ENCODE data around the gene SIGLEC6. TPM values are rescaled to one million over a fixed set of nuclear protein-coding genes. Genes with fewer than 3 reads are reported as not detected.

The SIGLEC6 gene
- total RNA-seq, 4 donors from 2014 or later = 7.1 TPM; not detected in 3

DNA sequence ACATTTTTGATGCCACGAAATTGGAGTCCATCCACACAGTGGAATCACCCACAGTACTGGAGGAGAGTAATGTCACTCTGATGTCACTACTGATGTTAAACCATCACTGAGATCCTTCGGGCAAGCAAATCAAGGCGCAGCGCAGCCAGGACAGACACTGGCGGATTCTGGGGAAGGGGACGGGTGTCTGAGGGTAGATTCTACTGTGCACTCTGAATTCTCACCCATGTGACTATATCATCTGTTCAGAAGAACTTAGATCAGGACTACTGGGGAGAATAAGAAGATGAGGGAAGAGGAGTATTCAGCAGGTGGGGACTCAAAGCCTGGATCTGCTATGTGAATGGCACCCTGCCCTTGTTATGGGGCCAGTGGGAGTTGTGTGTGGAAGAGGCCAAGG is 12.6 kb upstream of the SIGLEC6 start:
- no peaks in the 10 kb centered on the region for H3K36me3 ChIP-seq
- peaks cover 0 to 41% (median 0%) of the 10 kb centered on the region in 4 donors for H3K27me3 ChIP-seq
- WGBS, 2 donors = 74 to 85% methylated on average over 6 of the region's 6 CpGs
- no peaks in the 10 kb centered on the region for H3K9me3 ChIP-seq
- no peak for DNase-seq
- no peak overlapping the region for H3K4me3 ChIP-seq
- intact Hi-C loops (cut with DNase I) = no loop called here
- no peak for TF ChIP-seq POLR2A (IDR thresholded peaks at IDR 0.05)
- TF ChIP-seq, protein P1, sequence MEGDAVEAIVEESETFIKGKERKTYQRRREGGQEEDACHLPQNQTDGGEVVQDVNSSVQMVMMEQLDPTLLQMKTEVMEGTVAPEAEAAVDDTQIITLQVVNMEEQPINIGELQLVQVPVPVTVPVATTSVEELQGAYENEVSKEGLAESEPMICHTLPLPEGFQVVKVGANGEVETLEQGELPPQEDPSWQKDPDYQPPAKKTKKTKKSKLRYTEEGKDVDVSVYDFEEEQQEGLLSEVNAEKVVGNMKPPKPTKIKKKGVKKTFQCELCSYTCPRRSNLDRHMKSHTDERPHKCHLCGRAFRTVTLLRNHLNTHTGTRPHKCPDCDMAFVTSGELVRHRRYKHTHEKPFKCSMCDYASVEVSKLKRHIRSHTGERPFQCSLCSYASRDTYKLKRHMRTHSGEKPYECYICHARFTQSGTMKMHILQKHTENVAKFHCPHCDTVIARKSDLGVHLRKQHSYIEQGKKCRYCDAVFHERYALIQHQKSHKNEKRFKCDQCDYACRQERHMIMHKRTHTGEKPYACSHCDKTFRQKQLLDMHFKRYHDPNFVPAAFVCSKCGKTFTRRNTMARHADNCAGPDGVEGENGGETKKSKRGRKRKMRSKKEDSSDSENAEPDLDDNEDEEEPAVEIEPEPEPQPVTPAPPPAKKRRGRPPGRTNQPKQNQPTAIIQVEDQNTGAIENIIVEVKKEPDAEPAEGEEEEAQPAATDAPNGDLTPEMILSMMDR (IDR thresholded peaks at IDR 0.05) = no peak
- H3K4me1 ChIP-seq = no peaks in the 10 kb centered on the region
- no peak overlapping the region for H3K27ac ChIP-seq

DNA sequence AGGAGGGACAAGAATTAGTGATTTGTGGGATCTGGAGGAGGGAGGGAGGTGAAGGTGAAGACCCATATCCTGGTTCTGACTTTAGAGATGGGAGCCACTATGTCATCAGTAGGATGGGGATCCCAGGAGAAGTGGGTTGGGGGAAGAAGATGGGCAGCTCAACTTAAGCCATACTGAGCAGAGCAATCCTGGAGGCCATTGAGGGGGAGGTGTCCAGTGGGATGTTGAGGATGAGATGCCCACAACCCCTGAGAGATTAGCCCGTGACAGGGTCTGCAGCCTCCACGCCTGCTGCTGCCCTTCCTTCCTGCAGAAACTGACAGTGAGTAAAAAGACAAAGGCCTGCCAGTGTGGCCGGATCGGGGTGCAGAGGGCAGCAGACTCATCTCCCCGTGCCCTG is 11.2 kb upstream of the SIGLEC6 start:
- no peak overlapping the region for H3K27ac ChIP-seq
- no peak for DNase-seq
- no peak for TF ChIP-seq POLR2A (IDR thresholded peaks at IDR 0.05)
- TF ChIP-seq, protein P1 (IDR thresholded peaks at IDR 0.05) = no peak
- intact Hi-C loops (cut with DNase I) = no loop called here
- WGBS, 2 donors = 71% methylated on average over 5 of the region's 5 CpGs
- no peaks in the 10 kb centered on the region for H3K36me3 ChIP-seq
- no peak overlapping the region for H3K4me3 ChIP-seq
- no peaks in the 10 kb centered on the region for H3K9me3 ChIP-seq
- peaks cover 0 to 42% (median 0%) of the 10 kb centered on the region in 4 donors for H3K27me3 ChIP-seq
- H3K4me1 ChIP-seq = no peaks in the 10 kb centered on the region

DNA sequence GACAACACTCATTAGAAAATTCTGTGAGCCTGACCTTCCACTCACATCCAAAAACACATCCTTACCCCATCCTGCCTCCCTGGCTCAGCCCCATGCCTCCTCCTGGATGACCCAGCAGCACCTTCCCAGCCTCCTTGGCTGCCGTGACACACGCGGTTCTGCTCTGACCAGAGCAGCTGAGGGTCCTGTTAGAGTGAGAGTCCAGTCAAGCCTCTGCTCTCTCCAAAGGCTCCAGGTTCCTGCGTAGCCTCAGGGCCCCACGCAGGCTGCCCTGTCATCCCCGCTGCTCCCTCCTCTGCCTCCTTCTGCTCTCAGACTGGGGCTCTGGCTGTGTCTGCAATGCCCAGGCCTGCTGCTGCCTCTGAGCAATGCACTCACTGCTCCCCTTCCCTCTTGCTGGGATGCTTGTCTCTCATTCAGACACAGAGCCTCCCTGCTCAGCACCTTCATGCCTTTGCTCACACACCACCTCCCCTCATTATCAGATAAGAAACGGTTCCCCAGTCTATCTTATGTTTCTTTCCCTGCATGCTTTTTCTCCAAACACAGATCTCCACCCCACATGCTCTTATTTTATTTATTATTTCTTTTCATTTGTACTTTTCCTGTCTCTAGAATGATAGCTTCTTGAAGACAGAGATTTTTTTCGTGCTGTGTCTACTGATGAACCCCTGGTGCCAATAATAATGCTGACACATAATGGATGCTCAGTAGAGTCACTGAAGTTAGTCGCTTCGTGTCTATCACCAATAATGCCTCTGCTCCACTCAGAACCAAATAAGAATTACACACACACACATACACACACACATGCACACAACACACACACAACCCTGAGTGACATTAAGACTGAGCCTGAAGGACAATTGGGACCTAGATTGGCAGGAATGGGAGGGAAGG is 10.2 kb upstream of the SIGLEC6 start:
- TF ChIP-seq, protein P1 (IDR thresholded peaks at IDR 0.05) = no peak
- TF ChIP-seq POLR2A (IDR thresholded peaks at IDR 0.05) = no peak
- no peak overlapping the region for H3K4me3 ChIP-seq
- no peak overlapping the region for H3K27ac ChIP-seq
- no peaks in the 10 kb centered on the region for H3K36me3 ChIP-seq
- 55 to 62% methylated on average over 9 to 10 of the region's 10 CpGs for WGBS, 2 donors
- intact Hi-C loops (cut with DNase I) = no loop called here
- peaks cover 0 to 52% (median 0%) of the 10 kb centered on the region in 4 donors for H3K27me3 ChIP-seq
- H3K4me1 ChIP-seq = no peaks in the 10 kb centered on the region
- no peaks in the 10 kb centered on the region for H3K9me3 ChIP-seq
- DNase-seq = no peak

DNA sequence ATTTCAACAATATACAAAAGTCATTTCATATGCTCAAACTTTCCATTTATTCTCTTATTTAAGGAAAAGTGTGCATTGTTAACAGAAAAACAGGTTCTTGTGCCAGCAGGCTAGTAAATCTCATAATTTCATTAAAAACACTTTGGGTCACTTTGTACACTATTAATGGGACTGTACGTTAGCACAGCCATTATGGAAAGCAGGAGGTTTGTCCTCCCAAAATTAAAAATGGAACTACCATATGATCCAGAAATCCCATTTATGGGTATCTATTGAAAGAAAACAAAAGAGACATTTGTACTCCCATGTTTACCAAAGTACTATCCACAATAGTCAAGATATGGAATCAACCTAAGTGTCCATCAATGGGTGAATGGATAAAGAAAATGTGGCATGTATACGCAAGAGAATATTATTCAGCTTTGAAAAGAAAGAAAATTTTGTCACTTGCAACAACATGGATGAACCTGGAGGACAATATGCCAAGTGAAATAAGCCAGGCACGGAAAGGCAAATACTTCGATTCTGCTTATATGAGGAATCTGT is 8.4 kb upstream of the SIGLEC6 start:
- 74 to 78% methylated on average over 4 of the region's 4 CpGs for WGBS, 2 donors
- Histone ChIP-seq H3K4me3 (no peak overlapping the region), H3K9me3 (no peaks in the 10 kb centered on the region), H3K4me1 (no peaks in the 10 kb centered on the region), H3K27ac (no peak overlapping the region), H3K36me3 (no peaks in the 10 kb centered on the region), H3K27me3 (peaks cover 0 to 42% (median 0%) of the 10 kb centered on the region in 4 donors)
- TF ChIP-seq, protein P1 (IDR thresholded peaks at IDR 0.05) = no peak
- TF ChIP-seq POLR2A (IDR thresholded peaks at IDR 0.05) = no peak
- no peak for DNase-seq
- intact Hi-C loops (cut with DNase I) = no loop called here

DNA sequence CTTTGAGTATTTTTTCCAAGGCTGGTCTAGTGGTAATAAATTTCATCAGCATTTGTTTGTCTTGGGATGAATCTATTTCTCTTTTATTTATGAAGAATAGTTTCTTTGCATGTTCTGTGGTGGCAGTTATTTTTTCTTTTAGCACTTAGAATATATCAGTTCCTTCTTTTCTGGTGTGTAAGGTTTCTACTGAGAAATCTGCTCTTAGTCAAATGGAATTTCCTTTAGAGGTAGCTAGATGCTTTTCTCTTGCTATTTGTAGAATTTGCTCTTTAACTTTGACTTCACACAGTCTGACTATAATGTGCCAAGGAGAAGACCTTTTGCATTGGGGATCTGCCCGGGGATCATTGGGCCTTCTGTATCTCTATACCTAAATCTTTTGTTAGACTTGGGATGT is 4.1 kb upstream of the SIGLEC6 start:
- Histone ChIP-seq H3K36me3 (no peaks in the 10 kb centered on the region), H3K9me3 (no peaks in the 10 kb centered on the region), H3K27ac (no peak overlapping the region), H3K4me1 (no peaks in the 10 kb centered on the region), H3K4me3 (no peak overlapping the region), H3K27me3 (peaks cover 0 to 43% (median 0%) of the 10 kb centered on the region in 4 donors)
- TF ChIP-seq, protein P1 (IDR thresholded peaks at IDR 0.05) = no peak
- TF ChIP-seq POLR2A (IDR thresholded peaks at IDR 0.05) = no peak
- WGBS, 2 donors = 41 to 80% methylated on average over 1 of the region's 1 CpG
- intact Hi-C loops (cut with DNase I) = no loop called here
- no peak for DNase-seq

Measured in esophagus squamous epithelium (tissue), 5 donors.